ENCODE results near the gene TEAD1.

GRCh38 chr11:12770966-12771597 is 96.9 kb downstream of the TEAD1 start:
- no peak for TF ChIP-seq CTCF (optimal IDR thresholded peaks at IDR 0.05 in 1 of 3, IDR thresholded peaks at IDR 0.05 in 1 of 3, conservative IDR thresholded peaks at IDR 0.05 in 1 of 3; ENCODE audit: extremely low read depth in 1 of 3, insufficient read depth in 2 of 3, low read length in 3 of 3)
- TF ChIP-seq EZH2 (IDR thresholded peaks at IDR 0.05; ENCODE audit: low read length) = no peak
